IPS-NIHi7 (cell line): Measurements from ENCODE around the gene MNDA.

Experiments used
- DNase-seq: peaks from one replicate; pipeline ENCODE4 v3.0.0; 2012; ENCODE audit warnings: mixed read lengths; ENCODE audit errors: extremely low spot score

MNDA gene

DNA sequence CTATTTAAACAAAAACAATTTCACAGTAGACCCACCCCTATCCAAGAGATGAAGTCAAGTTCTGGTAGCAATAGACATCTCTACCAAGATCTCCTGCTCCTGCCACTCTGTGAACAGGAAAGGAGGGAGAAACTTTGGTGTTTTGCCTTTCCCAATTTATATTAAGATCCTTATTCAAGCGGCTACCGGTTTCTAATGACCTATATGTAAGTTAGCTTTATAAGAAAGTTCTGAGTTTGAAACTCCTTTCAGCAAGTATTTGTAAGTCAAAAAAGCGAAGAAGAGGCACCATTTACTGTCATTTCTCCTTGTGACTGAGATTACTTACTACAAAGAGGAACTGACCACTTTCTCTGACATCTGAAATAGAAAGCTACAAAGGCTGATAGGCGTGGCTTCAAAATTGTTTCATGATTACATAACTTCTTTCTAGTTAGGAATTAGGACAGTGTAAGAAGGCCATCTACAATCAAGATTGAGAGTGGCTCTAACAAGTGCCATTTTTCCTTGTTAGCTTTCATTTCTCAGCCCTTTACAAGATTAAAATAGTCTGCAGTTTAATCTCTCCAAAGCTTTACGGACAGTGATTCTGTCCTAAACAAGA lies at the start of gene MNDA:
Gene MNDA, plus strand, starts transcription at position 448 of the 604 bp plus-strand sequence. CDS start 10,803 bp downstream, outside the sequence.
- no peak for DNase-seq

DNA sequence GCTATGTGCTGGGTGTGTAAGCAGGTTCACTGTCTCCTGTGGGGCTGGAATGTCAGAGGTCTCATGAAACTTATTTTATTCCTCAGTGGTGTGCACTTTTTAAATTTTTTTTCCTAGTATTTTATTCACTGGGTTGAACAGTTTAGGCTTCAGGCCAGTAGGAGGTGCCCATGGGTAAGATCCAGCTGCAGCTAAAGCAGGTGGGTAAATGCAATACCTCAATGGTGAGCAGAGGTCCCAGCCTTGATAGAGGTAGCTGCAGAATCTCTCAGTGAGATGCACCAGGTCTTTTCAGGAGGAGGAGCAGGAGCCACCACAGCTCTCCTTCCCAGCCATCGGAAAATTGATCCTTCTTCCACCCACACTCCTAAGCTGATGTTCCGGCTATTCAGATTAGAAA lies 37.5 kb upstream of the MNDA start:
- peak; percentile 47 for DNase-seq

DNA sequence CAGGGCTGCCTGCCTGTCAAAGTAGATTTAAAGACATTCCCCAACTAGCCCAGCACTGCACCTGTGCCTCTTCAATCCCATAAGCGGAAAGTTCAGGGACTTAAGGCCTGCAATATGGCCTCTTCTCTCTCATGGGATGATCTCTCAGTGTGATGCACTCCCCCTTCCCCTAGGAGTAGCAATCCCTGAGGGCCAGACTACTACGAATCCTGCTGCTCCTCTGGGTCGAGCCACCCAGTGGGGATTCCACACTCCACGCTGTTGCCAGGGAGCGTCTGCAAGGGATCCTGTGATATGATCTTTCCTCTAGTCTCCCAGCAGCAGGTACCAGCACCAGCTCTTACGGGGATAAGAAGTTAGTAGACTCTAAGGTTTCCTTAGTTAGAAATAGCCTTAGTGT lies 36.9 kb upstream of the MNDA start:
- no peak for DNase-seq

DNA sequence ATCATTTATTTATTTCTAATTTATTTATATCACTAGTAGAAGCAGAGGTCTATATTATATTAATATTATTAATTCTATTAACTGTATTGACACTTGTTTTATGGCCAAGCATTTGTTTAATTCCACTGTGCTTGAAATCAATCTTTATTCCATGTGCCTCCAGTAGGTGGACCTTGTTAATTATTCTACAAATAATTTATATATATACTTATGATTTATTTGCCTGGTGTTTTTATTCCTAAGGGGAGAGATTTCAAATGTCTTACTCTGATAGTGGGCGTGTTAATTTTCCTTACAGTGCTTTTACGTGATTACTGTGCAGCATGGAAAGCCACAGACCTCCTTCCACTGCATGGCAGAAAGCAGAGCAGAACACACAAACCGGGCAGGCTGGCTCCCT lies 32.6 kb upstream of the MNDA start:
- DNase-seq: no peak

DNA sequence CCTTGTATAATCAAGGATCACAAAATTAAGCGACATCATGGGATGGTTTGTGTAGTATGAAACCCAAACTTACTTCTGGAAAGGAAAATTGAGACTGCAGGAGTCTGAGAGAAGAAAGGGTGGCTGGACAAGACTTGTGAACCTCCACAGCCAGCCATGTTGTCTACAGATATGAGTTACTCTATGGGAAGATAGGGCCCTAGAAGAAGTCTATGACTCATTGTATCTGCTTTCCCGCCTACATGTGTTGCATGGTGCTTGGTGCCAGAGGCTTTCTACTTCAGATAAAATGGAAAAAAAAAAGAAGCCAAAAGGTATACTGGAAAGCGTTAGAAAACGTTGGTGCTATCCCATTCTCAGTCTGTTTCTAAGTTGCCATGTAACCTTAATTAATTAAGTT lies 31.5 kb upstream of the MNDA start:
- DNase-seq: no peak

DNA sequence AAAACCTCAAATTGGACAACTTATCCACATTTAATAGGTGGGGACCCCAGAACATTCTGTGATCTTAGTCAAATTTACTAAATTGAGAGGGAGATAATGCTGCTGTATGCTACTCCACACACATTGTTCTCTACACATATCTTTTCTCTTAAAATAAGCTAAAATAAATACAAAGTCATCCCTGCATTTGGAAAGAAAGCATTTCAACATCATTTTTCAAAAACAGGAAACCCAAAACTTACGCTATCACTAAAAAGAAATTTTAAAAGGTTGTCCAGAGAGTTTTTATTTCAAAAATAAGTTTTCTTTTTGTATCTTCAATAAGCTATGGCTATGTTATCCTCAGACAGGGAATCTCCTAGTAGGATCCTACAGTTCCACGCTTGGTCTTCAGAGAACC lies 30.6 kb upstream of the MNDA start:
- no peak for DNase-seq

DNA sequence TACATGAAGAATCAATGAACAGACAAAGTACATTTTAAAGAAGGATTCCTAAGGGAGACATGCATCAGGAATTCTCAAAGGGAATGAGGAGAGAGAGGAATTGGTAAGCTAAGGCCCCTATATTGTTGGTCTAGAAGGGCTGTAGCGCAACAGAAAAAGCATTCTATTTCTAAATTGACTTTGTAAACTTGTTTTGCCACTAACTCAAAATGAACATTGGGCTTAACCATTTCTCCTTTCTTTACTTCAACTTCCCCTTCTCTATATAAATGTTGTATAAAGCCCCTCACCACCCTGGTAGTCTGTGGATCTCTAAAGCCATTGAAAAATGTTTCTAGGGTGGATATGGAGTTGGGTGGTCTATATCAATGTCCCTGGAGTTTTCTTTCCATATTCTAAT lies 29.8 kb upstream of the MNDA start:
- no peak for DNase-seq

DNA sequence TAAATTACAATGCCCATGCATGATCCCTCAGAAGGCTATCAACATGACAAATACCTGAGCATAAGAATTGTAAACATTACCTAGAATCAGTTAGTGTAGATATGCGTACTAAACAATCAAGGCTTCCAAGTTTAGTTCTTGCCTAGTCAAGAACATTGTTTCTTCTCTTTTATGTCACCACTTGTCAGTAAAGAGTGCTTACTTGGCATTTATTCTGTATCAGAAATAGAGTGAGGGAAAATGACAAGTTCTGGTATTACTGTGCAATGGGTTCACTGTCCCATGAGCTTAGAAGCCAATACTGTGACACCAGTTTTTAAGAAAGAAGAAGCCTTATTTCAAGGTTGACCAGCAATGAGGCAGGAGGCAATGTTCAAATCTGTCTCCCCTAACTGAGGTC lies 27.5 kb upstream of the MNDA start:
- no peak for DNase-seq

DNA sequence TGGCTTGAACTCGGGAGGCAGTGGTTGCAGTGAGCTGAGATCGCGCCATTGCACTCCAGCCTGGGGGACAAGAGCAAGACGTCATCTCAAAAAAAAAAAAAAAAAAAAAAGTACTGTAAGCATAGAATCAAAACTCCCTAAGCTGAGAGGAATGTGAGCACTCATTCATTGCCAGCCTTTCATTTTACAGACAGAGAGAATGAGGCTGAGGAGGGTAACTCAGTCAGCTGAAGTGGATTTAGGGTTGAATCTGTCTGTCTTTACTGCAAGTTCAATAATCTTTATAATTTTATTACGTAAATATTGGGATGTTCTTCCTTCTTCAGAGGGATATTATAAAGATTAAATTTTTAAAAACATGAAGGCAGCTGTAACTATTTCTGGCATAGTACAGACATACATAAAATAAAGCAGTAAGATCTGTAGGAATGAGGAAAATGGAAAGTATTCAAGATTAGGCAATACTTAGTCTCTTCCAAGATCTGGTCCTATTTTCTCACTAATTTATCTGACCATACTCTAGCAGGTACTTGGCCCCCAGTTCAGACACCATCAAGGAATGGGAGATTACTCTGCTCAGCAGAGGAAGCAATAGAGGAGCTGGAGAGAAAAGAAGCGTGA lies 24.1 kb upstream of the MNDA start:
- no peak for DNase-seq

DNA sequence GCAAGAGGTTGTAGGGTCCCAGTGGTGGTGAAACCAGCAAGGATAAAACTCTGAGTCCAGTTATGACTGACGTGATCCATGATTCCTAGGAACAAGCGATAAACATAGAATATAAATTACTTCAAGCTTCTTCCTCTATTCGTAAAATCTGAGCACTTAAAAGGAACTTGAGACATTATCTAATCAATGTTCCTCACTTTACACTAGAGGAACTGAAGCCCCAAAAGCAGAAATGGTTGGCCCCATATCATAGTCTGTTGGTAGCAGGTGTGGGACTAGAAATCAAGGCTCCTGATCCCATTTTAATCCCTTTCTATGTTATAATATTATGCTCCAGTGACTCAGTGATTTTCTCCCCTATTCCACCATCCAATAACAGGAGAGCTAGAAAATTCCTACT lies 21.9 kb upstream of the MNDA start:
- no peak for DNase-seq

DNA sequence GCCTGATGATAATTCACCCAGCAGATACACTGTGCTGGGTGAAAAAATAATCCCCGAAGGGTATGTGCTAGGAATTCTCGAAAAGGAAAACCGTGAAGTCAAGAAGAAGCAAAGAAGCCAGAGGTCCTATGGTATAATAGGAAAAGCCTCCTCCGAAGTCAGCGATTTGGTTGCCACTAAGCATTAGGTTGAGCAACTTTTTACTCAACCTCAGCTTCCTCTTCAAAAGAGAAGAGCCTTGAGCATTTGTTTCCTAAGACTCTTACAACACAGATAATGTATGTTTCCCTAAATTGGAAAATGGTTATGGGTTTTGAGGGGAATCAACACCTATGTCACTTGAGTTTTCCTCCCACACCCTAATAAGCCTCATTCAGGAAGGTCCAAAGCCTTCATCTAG lies 21.3 kb upstream of the MNDA start:
- DNase-seq: no peak

DNA sequence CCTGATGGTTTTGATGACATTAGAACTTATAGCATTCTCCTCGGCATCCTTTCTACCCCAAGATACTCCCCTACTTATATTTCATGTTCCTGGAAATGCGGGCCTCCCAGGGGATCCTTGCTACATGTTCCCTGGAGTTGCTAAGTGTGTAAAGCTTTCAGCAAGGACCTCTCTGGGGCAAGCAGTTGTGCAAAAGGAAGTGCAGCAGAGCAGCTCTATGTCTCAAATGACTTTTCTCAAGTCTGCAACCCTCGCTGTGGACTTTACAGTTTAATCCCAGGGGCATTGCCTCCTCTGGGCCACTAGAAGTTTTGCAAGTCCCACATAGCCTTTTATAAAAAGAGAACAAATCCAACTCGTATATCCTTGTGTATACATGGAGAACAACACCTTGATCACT lies 20.8 kb upstream of the MNDA start:
- DNase-seq: no peak

DNA sequence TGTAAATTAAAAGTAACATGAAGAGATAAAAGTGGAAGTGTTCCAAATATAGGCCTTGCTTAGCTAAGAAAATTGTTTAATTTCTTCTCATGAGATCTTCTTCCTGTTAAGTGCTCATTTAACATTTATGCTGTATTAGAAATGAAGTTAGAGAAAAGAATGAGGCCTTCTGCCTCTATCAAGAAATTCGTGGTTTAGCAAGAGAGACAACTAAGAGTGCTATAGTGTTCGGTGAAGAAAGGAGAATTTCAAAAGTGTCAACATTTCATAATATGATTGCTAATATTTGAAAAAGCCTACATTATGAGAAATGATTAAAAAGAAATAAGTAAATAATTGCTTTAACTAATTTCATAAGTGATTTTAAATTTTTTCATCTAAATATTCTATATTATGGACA lies 18.8 kb upstream of the MNDA start:
- no peak for DNase-seq

DNA sequence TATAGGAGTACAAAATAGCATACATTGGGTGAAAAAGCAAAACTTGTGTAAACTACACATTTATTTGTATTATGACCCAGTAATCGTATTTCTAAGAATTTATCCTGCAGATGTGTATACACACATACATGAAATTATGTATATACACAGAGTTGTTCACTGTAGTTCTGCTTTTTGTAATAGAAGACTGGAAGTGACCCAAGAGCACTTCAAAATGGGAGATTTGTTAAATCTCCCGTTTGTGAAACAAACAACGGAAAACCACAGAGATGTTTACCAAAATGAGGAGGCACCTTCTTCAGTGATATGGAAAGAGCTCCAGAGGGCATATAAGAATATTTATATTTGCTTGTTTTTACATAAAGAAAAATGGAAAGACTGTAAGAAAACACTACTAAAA lies 18.0 kb upstream of the MNDA start:
- no peak for DNase-seq

DNA sequence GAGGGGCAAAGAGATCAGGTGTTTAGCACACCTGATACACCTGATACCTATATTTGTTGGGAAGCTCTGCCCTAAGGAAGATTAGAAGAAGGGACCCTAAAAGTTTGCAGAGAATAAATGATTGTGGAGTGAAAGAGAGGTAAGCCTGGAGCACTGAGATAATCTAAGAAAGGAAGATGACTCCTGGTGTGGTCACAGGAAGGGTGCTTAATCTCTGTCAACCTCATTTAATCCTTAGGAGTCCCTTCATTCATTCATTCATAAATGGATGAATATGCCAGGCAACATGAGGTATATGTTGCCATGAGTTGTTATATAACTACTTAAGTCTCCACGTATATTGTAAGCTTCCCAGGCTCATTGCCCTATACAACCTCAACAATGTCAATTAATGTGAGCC lies 16.2 kb upstream of the MNDA start:
- DNase-seq: no peak

DNA sequence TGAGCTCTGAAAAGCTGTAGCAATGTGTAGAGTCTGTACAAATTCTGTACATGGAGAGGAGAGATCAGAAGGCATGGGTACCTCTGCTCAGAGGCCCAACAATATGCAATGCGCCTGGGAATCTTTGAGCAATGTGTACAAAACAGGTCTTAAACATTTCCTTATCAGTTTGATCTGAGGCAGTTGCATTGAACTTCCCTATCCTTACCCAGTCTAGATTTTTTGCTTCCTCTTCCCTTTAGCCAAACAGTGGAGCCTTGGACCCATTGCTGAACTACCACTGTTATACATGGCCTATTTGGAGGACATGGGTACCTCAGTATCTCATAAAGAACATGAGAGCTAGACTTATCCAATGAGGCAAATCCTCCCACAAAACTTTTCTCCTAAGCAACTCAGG lies 12.6 kb upstream of the MNDA start:
- DNase-seq: no peak

DNA sequence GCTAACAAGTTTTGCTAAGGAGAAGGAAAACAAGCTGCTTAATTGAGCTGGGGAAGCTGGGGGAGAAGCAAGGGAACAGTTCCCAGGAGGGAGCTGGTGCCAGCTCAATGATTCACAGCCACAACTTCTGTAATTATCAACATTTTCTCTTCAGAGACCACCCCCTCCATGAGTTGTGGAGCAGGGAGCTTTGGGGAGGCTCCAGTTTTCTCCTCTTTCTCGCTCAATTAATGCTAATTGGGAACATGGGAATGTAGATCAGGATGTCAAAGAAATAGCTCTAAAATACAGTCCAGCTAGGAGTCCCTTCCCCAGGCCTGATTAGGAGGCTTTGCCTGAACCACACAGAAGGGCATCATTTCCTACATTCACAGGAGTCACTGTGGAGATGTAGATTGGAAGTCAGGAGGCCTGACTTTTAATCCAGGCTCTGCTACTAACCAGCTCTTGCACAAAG lies 12.1 kb upstream of the MNDA start:
- DNase-seq: no peak

DNA sequence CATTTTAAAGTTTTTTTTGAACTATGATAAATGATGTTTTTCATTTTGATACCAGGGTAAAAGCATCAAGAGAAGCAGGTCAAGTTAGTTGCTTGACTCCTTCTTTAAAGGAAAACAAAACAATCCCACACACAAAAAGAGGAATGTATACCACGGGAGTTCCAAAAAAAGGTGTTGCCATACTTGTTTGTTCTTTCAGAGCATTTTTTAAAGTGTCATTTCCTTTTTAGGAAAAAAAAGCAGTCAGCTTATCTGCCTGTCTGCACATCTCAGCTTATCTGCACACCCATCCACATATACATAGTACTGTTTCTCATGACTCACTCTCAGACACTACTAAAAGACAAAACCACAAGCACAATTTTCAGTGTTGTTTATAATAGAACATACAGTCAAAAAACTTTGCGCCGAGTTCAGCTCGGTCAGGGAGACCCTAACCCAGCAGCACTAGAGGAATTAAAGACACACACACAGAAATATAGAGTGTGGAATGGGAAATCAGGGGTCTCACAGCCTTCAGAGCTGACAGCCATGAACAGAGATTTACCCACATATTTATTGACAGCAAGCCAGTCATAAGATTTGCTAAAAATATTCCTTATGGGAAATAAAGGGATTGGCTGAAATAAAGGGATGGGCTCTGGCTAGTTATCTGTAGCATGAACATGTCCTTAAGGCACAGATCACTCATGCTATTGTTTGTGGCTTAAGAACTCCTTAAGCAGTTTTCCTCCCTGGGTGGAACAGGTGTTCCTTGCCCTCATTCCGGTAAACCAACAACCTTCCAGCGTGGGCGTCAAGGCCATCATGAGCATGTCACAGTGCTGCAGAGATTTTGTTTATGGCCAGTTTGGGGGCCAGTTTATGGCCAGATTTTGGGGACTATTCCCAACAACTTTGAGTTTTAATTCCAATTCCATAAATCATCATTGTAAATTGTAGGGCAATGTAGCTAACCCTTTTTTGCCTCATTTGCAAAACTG lies 11.4 kb upstream of the MNDA start:
- no peak for DNase-seq

DNA sequence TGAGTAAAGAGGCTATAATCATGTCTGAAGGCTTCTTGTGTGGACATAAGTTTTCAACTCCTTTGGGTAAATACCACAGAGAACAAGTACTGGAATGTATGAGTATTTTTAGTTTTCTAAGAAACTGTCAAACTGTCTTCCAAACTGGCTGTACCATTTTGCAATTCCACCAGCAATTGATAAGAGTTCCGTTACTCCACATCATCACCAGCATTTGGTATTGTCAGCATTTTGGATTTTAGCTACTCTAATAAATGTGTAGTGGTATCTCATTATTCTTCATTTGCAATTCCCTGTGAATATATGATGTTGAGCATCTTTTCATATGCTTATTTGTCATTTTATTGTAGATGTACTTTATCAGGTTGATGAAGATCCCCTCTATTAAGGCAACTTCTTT lies 9.4 kb upstream of the MNDA start:
- DNase-seq: no peak

DNA sequence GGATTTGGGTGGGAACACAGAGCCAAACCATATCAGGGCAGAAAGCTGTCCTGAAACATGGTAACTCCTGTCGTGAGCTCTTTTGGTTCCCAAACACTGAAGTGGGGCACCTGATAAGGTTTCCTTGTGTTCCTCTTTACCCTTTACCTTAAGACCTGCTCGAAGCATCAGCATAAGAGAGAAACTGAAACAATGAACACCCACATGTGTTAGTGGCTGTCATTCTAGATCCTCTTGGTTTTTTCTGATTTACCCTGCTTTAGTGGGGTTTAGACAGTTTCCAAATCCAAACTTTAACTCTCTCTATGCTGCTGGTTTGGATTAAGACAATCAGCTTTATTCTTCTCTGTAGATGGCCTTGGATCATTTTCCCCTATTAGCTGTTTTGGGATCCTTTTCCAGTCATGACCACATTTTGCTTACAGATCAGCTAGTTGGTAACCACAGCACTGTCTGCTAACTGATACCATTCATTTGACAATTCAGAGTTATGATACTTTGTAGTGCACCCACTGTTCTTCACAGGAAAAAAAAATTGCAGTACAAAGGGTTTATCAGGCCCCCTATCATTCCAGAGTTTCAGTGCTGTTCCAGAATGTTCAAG lies 975 bp upstream of the MNDA start:
- DNase-seq: no peak

DNA sequence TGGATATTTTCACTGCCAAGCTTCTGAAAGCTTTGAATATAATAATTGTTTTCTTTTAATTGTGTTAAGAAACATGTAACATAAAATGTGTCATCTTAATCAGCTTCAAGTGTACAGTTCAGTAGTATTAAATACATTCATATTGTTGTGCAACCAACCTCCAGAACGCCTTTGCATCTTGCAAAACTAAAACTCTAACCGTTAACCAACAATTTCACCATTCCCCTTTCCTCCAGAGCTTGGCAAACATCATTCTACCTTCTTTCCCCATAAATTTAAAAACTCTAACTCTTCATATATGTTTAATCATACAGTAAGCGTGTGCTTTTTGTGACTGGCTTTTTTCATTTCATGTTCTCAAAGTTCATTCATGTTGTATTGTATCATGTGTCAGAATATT lies 2.1 kb downstream of the MNDA start:
- DNase-seq: no peak

DNA sequence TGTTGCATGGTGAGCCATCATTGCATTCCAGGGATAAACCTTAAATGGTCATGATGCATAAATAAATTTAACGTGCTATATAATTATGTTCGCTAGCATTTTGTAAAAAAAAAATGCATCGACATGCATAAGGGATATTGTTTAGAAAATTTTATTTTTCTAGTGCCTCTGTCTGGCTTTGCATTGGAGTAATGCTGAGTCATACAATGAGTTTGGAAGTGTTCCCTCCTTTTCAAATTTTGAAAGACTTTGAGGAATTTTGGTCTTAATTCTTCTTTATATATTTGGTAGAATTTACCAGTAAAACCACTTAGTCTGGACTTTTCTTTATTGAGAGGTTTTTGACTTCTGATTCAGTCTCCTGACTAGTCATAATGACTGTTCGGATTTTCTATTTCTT lies 4.9 kb downstream of the MNDA start:
- DNase-seq: no peak
